Adrenal gland (tissue), 5 donors: ENCODE measurements around the gene ALDH5A1.

Experiments
- CTCF ChIP-seq, 6 experiments: fragments of 450-650 bp in 4 of 6; fragments of 200-600 bp in 2 of 6; sonication (generic) in 1 of 6; IDR thresholded peaks; 1 replicate in 5 of 6; 2 replicates in 1 of 6; pipeline versions ENCODE4 v1.5.1 to v1.8.0; 2016 to 2021; ENCODE audit warnings: antibody characterized with exemption in 6 of 6, mild to moderate bottlenecking in 2 of 6, moderate library complexity in 1 of 6
- POLR2A ChIP-seq, 2 donors: fragments of 450-650 bp; IDR thresholded peaks; one replicate each; pipeline ENCODE4 v1.6.1; 2017; ENCODE audit warnings: antibody characterized with exemption in 2 of 2, mild to moderate bottlenecking in 2 of 2, moderate library complexity in 1 of 2
- donor health status: DM: no; HTN: no; CAD: no.

- TF ChIP-seq POLR2A (IDR thresholded peaks at IDR 0.05): no peak
- no peak for TF ChIP-seq CTCF (IDR thresholded peaks at IDR 0.05)
Observed at GRCh38 chr6:24549674-24550353, 55.0 kb downstream of the ALDH5A1 start.
